ENCODE data around the gene TAOK2. TPM values are rescaled to one million over a fixed set of nuclear protein-coding genes. Genes with fewer than 3 reads are reported as not detected.

TAOK2 gene
- total and polyA plus RNA-seq, 2 experiments from 2014 or later = 24.5 to 33.4 TPM

DNA sequence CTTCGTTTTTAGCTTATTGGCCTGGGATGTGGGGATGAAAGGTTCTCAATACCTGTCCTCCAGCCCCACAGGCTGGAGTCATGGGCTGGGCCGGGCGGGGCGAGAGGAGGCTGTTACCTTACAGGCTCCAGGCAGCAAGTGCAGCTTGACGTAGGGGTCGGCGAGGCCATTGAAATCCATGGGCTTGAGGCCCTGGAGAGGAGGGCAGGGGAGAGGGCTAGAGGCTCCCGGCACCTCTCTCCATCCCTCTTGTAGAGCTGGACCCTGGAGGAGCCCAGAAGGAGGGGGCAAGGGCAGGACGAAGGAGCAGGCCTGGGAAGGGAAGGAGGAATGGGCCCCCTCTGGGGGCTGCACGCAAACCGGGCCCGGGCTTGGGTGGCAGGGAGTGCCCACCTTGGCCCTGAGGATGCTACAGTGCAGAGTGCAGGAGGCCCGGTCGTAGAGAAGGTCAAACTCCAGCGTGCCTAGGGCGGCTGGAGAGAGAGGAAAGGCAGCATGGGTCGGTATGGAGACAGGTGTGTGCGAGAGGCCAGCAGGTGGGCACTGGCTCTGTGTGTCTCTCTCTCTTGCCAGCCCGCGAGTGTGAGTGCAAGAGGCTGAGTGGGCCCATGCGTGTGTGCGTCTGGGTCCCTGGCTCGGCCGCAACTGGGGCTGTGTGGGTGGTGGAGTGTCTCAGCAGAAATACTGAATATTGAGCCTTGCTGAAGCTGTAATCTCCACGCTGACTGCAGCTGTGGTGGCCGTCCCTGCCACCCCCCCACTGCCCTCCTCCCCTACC is 35.6 kb downstream of the TAOK2 start:
- TF ChIP-seq EZH2 (IDR thresholded peaks at IDR 0.05; ENCODE audit: borderline replicate concordance) (no peak), EZH2phosphoT487 (IDR thresholded peaks at IDR 0.05; ENCODE audit: low read depth, severe bottlenecking, unreplicated experiment) (no peak)
- TF ChIP-seq, protein P1, sequence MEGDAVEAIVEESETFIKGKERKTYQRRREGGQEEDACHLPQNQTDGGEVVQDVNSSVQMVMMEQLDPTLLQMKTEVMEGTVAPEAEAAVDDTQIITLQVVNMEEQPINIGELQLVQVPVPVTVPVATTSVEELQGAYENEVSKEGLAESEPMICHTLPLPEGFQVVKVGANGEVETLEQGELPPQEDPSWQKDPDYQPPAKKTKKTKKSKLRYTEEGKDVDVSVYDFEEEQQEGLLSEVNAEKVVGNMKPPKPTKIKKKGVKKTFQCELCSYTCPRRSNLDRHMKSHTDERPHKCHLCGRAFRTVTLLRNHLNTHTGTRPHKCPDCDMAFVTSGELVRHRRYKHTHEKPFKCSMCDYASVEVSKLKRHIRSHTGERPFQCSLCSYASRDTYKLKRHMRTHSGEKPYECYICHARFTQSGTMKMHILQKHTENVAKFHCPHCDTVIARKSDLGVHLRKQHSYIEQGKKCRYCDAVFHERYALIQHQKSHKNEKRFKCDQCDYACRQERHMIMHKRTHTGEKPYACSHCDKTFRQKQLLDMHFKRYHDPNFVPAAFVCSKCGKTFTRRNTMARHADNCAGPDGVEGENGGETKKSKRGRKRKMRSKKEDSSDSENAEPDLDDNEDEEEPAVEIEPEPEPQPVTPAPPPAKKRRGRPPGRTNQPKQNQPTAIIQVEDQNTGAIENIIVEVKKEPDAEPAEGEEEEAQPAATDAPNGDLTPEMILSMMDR (IDR thresholded peaks at IDR 0.05; ENCODE audit: poor library complexity) = no peak
- Histone ChIP-seq H3K27ac (no peak overlapping the region), H3K79me2 (no peaks in the 10 kb centered on the region), H3K4me3 (no peak overlapping the region), H3K36me3 (replicated peaks; ENCODE audit: insufficient read depth, low read depth) (no peaks in the 10 kb centered on the region), H3K27me3 (peaks cover 25% of the 10 kb centered on the region), H2AFZ (no peak overlapping the region), H4K20me1 (ENCODE audit: insufficient read depth, poor library complexity, severe bottlenecking) (no peaks in the 10 kb centered on the region), H3K4me1 (ENCODE audit: insufficient read depth) (no peaks in the 10 kb centered on the region), H3K9me3 (ENCODE audit: low read depth) (no peaks in the 10 kb centered on the region), H3K9me2 (replicated peaks; ENCODE audit: insufficient read depth) (no peaks in the 10 kb centered on the region), H3K4me2 (no peak overlapping the region)
- 61% methylated on average over 21 of the region's 26 CpGs for WGBS (ENCODE audit: low lambda C conversion rate, missing lambda C conversion rate)
- DNase-seq (ENCODE audit: low spot score) = no peak

DNA sequence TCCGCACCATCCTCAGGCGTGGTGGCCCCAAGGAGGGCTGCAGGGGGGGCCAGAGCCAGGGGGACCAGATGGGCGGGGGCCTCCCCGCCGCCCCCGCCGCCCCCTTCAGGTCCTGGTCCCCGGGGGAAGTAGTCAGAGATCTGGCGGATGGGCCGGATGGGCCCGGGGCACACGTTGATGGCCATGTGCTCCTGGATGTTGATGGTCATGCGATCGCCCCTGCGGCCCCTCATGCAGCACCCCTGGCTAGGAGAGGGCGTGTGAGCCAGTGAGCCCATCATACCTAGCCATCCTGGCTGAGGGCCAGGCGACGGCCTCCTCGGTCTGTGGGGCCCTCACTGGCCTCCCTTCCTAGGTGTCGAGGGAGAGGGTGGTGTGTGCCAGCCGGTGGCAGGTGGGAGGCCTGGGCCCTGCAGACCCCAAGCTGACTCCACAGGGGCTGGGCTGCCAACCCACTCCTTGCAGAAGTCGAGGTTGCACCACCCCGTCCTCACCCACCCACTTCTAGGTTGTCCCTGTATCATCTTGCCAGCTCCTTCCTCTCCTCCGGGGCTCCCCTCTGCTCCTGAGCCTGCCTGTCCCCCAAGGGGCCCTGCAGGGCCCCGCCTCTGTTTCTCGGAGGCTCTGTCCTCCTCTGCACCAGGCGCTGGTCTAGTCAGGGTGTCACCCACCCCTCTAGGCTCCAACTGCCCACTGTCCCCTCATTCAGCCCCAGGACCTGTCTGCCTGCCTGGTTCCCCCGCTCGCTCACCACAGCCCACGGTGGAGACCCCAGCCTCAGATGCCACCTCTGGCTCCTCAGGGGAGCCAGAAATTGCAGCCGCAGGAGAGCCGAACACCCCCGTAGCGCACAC is 36.5 kb downstream of the TAOK2 start:
- no peaks in the 10 kb centered on the region for H3K4me1 ChIP-seq (ENCODE audit: insufficient read depth)
- H3K36me3 ChIP-seq (replicated peaks; ENCODE audit: insufficient read depth, low read depth) = no peaks in the 10 kb centered on the region
- H3K27me3 ChIP-seq = peaks cover 25% of the 10 kb centered on the region
- no peaks in the 10 kb centered on the region for H3K9me2 ChIP-seq (replicated peaks; ENCODE audit: insufficient read depth)
- H3K27ac ChIP-seq = no peak overlapping the region
- no peaks in the 10 kb centered on the region for H4K20me1 ChIP-seq (ENCODE audit: insufficient read depth, poor library complexity, severe bottlenecking)
- H2AFZ ChIP-seq = no peak overlapping the region
- H3K79me2 ChIP-seq = no peaks in the 10 kb centered on the region
- H3K4me2 ChIP-seq = peak overlapping the region; percentile 99
- H3K4me3 ChIP-seq = peak overlapping the region; percentile 29
- WGBS (ENCODE audit: low lambda C conversion rate, missing lambda C conversion rate) = 53% methylated on average over 16 of the region's 34 CpGs
- no peaks in the 10 kb centered on the region for H3K9me3 ChIP-seq (ENCODE audit: low read depth)
- DNase-seq (ENCODE audit: low spot score) = no peak
- TF ChIP-seq, protein P1 (IDR thresholded peaks at IDR 0.05; ENCODE audit: poor library complexity) = no peak
- TF ChIP-seq EZH2phosphoT487 (IDR thresholded peaks at IDR 0.05; ENCODE audit: low read depth, severe bottlenecking, unreplicated experiment) (no peak), EZH2 (IDR thresholded peaks at IDR 0.05; ENCODE audit: borderline replicate concordance) (no peak)

- Histone ChIP-seq H3K4me2 (peak within 1 kb of the TSS; percentile 99), H2AFZ (peak within 1 kb of the TSS; percentile 35), H3K27me3 (peaks cover 25% of the 10 kb centered on the region), H3K4me1 (ENCODE audit: insufficient read depth) (no peaks in the 10 kb centered on the region), H3K36me3 (replicated peaks; ENCODE audit: insufficient read depth, low read depth) (no peaks in the 10 kb centered on the region), H3K9me3 (ENCODE audit: low read depth) (no peaks in the 10 kb centered on the region), H3K9me2 (replicated peaks; ENCODE audit: insufficient read depth) (no peaks in the 10 kb centered on the region), H4K20me1 (ENCODE audit: insufficient read depth, poor library complexity, severe bottlenecking) (no peaks in the 10 kb centered on the region), H3K4me3 (peak within 1 kb of the TSS; percentile 29), H3K79me2 (no peaks in the 10 kb centered on the region), H3K27ac (no peak within 1 kb of the TSS)
- TF ChIP-seq EZH2phosphoT487 (IDR thresholded peaks at IDR 0.05; ENCODE audit: low read depth, severe bottlenecking, unreplicated experiment) (no peak), EZH2 (IDR thresholded peaks at IDR 0.05; ENCODE audit: borderline replicate concordance) (peak; percentile 30)
- TF ChIP-seq, protein P1 (IDR thresholded peaks at IDR 0.05; ENCODE audit: poor library complexity) = no peak
- WGBS (ENCODE audit: low lambda C conversion rate, missing lambda C conversion rate) = 2% methylated on average over 18 of the region's 99 CpGs
- DNase-seq (ENCODE audit: low spot score) = peak; percentile 58
Measured at GRCh38 chr16:30010844-30011713, 37.4 kb downstream of the TAOK2 start, which contains the start of gene DOC2A. Gene DOC2A, minus strand, starts transcription at chr16:30011027. Its CDS starts 805 bp downstream, at chr16:30010222.
